CD14-positive monocyte (primary cell): ENCODE data around the gene ATXN1. TPM values are rescaled to one million over a fixed set of nuclear protein-coding genes. Genes with fewer than 3 reads are reported as not detected.

Experiments used
- DNase-seq, 3 donors: peaks; one replicate each; pipeline ENCODE4 v3.0.0-alpha.2; 2011 to 2022
- H2AFZ ChIP-seq: 2 replicates; pipeline ENCODE4 v1.6.0; 2012; ENCODE audit warnings: mild to moderate bottlenecking, low read depth, low read length, inconsistent platforms; ENCODE audit not compliant: insufficient read depth, poor library complexity, severe bottlenecking
- H3K27ac ChIP-seq, 2 donors: 1 replicate in 1 of 2; 2 replicates in 1 of 2; pipeline ENCODE4 v1.5.1; 2012 to 2013; ENCODE audit warnings: low read length in 2 of 2, control low read depth in 1 of 2, inconsistent platforms in 1 of 2, low read depth in 1 of 2, mild to moderate bottlenecking in 1 of 2
- H3K27me3 ChIP-seq, 2 donors: one replicate each; pipeline versions ENCODE4 v1.6.0 to v1.6.1; 2011 to 2013; ENCODE audit warnings: low read length in 2 of 2; ENCODE audit not compliant: control insufficient read depth in 2 of 2, insufficient read depth in 2 of 2
- H3K36me3 ChIP-seq, 2 donors: replicated peaks in 1 of 2; 1 replicate in 1 of 2; 2 replicates in 1 of 2; pipeline versions ENCODE4 v1.5.1 to v1.6.1; 2012 to 2013; ENCODE audit warnings: low read length in 2 of 2, control low read depth in 1 of 2, inconsistent platforms in 1 of 2, mild to moderate bottlenecking in 1 of 2; ENCODE audit not compliant: insufficient read depth in 2 of 2, control insufficient read depth in 1 of 2
- H3K4me1 ChIP-seq, 2 donors: 1 replicate in 1 of 2; 2 replicates in 1 of 2; pipeline versions ENCODE4 v1.5.1 to v1.6.1; 2012 to 2013; ENCODE audit warnings: low read length in 2 of 2, control low read depth in 1 of 2, inconsistent platforms in 1 of 2, mild to moderate bottlenecking in 1 of 2, moderate library complexity in 1 of 2; ENCODE audit not compliant: insufficient read depth in 2 of 2, control insufficient read depth in 1 of 2
- H3K4me2 ChIP-seq: replicated peaks from 2 replicates; pipeline ENCODE3; 2012; ENCODE audit warnings: low read length, moderate library complexity, mild to moderate bottlenecking; ENCODE audit not compliant: poor library complexity, severe bottlenecking; ENCODE audit errors: extremely low read depth
- H3K4me3 ChIP-seq, 3 experiments: fragments of 200-600 bp in 1 of 3; sonication (generic) in 1 of 3; replicated peaks in 1 of 3; 1 replicate in 2 of 3; 2 replicates in 1 of 3; pipeline ENCODE4 v1.5.1; 2011 to 2013; ENCODE audit warnings: low read length in 3 of 3, mild to moderate bottlenecking in 3 of 3, control low read depth in 2 of 3, low read depth in 2 of 3, inconsistent platforms in 1 of 3, moderate library complexity in 1 of 3
- H3K79me2 ChIP-seq: 2 replicates; pipeline ENCODE4 v1.6.0; 2012; ENCODE audit warnings: mild to moderate bottlenecking, control low read depth, inconsistent platforms, low read length, moderate library complexity; ENCODE audit not compliant: insufficient read depth
- H3K9ac ChIP-seq: 2 replicates; pipeline ENCODE4 v1.6.0; 2017; ENCODE audit warnings: low read length, mild to moderate bottlenecking; ENCODE audit not compliant: insufficient read depth, poor library complexity, severe bottlenecking
- H3K9me3 ChIP-seq, 2 donors: replicated peaks in 1 of 2; 1 replicate in 1 of 2; 2 replicates in 1 of 2; pipeline versions ENCODE4 v1.5.1 to v1.6.1; 2012 to 2013; ENCODE audit warnings: low read length in 2 of 2, control low read depth in 1 of 2; ENCODE audit not compliant: control insufficient read depth in 1 of 2, insufficient read depth in 1 of 2
- H4K20me1 ChIP-seq: 2 replicates; pipeline ENCODE4 v1.6.0; 2012; ENCODE audit warnings: mild to moderate bottlenecking, low read length, control low read depth, moderate library complexity; ENCODE audit not compliant: insufficient read depth
- H3K27ac Mint-ChIP-seq, 7 donors: one replicate each; pipeline ENCODE4 v1.8.0; 2020; ENCODE audit warnings: mild to moderate bottlenecking in 7 of 7, mixed read lengths in 7 of 7, moderate library complexity in 6 of 7, inconsistent platforms in 2 of 7
- H3K27me3 Mint-ChIP-seq, 3 donors: one replicate each; pipeline ENCODE4 v1.8.0; 2021 to 2022; ENCODE audit warnings: low read depth in 3 of 3, mild to moderate bottlenecking in 3 of 3, mixed read lengths in 3 of 3, moderate library complexity in 3 of 3, inconsistent platforms in 1 of 3
- H3K36me3 Mint-ChIP-seq, 2 donors: one replicate each; pipeline ENCODE4 v1.8.0; 2020; ENCODE audit warnings: mixed read lengths in 2 of 2, inconsistent platforms in 1 of 2, mild to moderate bottlenecking in 1 of 2
- H3K4me1 Mint-ChIP-seq: one replicate; pipeline ENCODE4 v1.8.0; 2020; ENCODE audit warnings: mild to moderate bottlenecking, mixed read lengths
- H3K4me3 Mint-ChIP-seq, 2 donors: one replicate each; pipeline ENCODE4 v1.8.0; 2020; ENCODE audit warnings: mild to moderate bottlenecking in 2 of 2, mixed read lengths in 2 of 2, moderate library complexity in 1 of 2
- H3K9me3 Mint-ChIP-seq, 7 donors: one replicate each; pipeline ENCODE4 v1.8.0; 2020 to 2022; ENCODE audit warnings: mixed read lengths in 7 of 7, mild to moderate bottlenecking in 6 of 7, moderate library complexity in 6 of 7, inconsistent platforms in 2 of 7
- CTCF ChIP-seq: fragments of 200-600 bp; IDR thresholded peaks from one replicate; pipeline ENCODE4 v1.8.0; 2022; ENCODE audit warnings: antibody characterized with exemption, mild to moderate bottlenecking
- WGBS: methylation state at CpG from one replicate; pipeline ENCODE4 v1.1.5; 2013; ENCODE audit warnings: missing lambda C conversion rate; ENCODE audit not compliant: insufficient coverage; 5-methylcytosine and 5-hydroxymethylcytosine counted together
- intact Hi-C, 2 donors: fragments of 100-400 bp; cut with micrococcal nuclease; formaldehyde crosslinking; loops; one replicate each; pipeline versions ENCODE4 v1.15.0 to v1.15.1; 2023
- polyA plus RNA-seq, 3 donors: library from polyadenylated mRNA; depleted of rRNA in 1 of 3; unstranded in 2 of 3; stranded (reverse) in 1 of 3; fragments of 300-500 nt in 2 of 3; fragments of >200 nt in 1 of 3; fragmentation: Illumina TruSeq in 2 of 3; gene quantifications; 1 replicate in 2 of 3; 2 replicates in 1 of 3; pipeline ENCODE4 v1.2.3, GENCODE V29; 2012 to 2021

ATXN1 gene
- polyA plus RNA-seq, 3 donors = 8.8 to 19.1 (median 10.9) TPM

GRCh38 chr6:16544521-16544920 lies 216.7 kb downstream of the ATXN1 start:
- Histone ChIP-seq H4K20me1 (peaks cover 8% of the 10 kb centered on the region), H3K27me3 (no peaks in the 10 kb centered on the region), H3K79me2 (no peaks in the 10 kb centered on the region), H3K36me3 (peaks cover 3 to 44% of the 10 kb centered on the region in 2 donors), H3K9ac (no peak overlapping the region), H3K4me1 (no peaks in the 10 kb centered on the region), H3K4me3 (no peak overlapping the region), H3K27ac (no peak overlapping the region), H3K4me2 (no peak overlapping the region), H2AFZ (no peak overlapping the region), H3K9me3 (no peaks in the 10 kb centered on the region)
- no peak for TF ChIP-seq CTCF
- intact Hi-C loops = no loop called here
- peaks cover 0 to 2% (median 0%) of the 10 kb centered on the region in 3 donors for H3K27me3 Mint-ChIP-seq
- no peak overlapping the region for H3K27ac Mint-ChIP-seq
- DNase-seq = no peak
- peaks cover 36 to 47% of the 10 kb centered on the region in 2 donors for H3K36me3 Mint-ChIP-seq
- WGBS = 96% methylated on average over 5 of the region's 7 CpGs
- no peaks in the 10 kb centered on the region for H3K9me3 Mint-ChIP-seq
- peaks cover 2% of the 10 kb centered on the region for H3K4me1 Mint-ChIP-seq
- no peak overlapping the region for H3K4me3 Mint-ChIP-seq

GRCh38 chr6:16544006-16544405 lies 217.3 kb downstream of the ATXN1 start:
- TF ChIP-seq CTCF = no peak
- H3K36me3 Mint-ChIP-seq = peaks cover 37 to 46% of the 10 kb centered on the region in 2 donors
- H3K4me3 Mint-ChIP-seq = no peak overlapping the region
- Histone ChIP-seq H3K4me3 (no peak overlapping the region), H3K9ac (no peak overlapping the region), H4K20me1 (peaks cover 5% of the 10 kb centered on the region), H3K79me2 (no peaks in the 10 kb centered on the region), H3K27me3 (no peaks in the 10 kb centered on the region), H3K4me1 (no peaks in the 10 kb centered on the region), H2AFZ (no peak overlapping the region), H3K27ac (no peak overlapping the region), H3K4me2 (no peak overlapping the region), H3K36me3 (peaks cover 3 to 40% of the 10 kb centered on the region in 2 donors), H3K9me3 (no peaks in the 10 kb centered on the region)
- DNase-seq = no peak
- H3K27ac Mint-ChIP-seq = peak overlapping the region in 1 of 7 donors; percentile 87
- WGBS = 96% methylated on average over 8 of the region's 11 CpGs
- peaks cover 2% of the 10 kb centered on the region for H3K4me1 Mint-ChIP-seq
- no peaks in the 10 kb centered on the region for H3K9me3 Mint-ChIP-seq
- peaks cover 0 to 2% (median 0%) of the 10 kb centered on the region in 3 donors for H3K27me3 Mint-ChIP-seq
- intact Hi-C loops = no loop called here
